ENCODE results near the gene DACH1.
"Not testable (repeated sequence)": the region's sequence is repeated elsewhere in the genome, so short reads cannot be mapped to it uniquely, and the experiment has no call there.

Gene DACH1

GRCh38 chr13:71798707-71799106, 68.3 kb downstream of the DACH1 start:
- no peak overlapping the region for H3K27ac Mint-ChIP-seq
- H3K9me3 Mint-ChIP-seq: no peaks in the 10 kb centered on the region
- no peak overlapping the region for H3K4me3 Mint-ChIP-seq
- DNase-seq (ENCODE audit: low spot score): no peak
- no peaks in the 10 kb centered on the region for H3K27me3 Mint-ChIP-seq (ENCODE audit: low read depth)
- H3K4me1 Mint-ChIP-seq (ENCODE audit: low read depth): no peaks in the 10 kb centered on the region
- H3K36me3 Mint-ChIP-seq (ENCODE audit: low read depth): no peaks in the 10 kb centered on the region

- Mint-ChIP-seq H3K4me3 (no peak overlapping the region), H3K27me3 (ENCODE audit: low read depth) (no peaks in the 10 kb centered on the region), H3K4me1 (ENCODE audit: low read depth) (no peaks in the 10 kb centered on the region), H3K36me3 (ENCODE audit: low read depth) (no peaks in the 10 kb centered on the region), H3K9me3 (no peaks in the 10 kb centered on the region), H3K27ac (no peak overlapping the region)
- no peak for DNase-seq (ENCODE audit: low spot score)
These were observed 69.5 kb downstream of the DACH1 start for GRCh38 chr13:71797517-71797916.

DNA sequence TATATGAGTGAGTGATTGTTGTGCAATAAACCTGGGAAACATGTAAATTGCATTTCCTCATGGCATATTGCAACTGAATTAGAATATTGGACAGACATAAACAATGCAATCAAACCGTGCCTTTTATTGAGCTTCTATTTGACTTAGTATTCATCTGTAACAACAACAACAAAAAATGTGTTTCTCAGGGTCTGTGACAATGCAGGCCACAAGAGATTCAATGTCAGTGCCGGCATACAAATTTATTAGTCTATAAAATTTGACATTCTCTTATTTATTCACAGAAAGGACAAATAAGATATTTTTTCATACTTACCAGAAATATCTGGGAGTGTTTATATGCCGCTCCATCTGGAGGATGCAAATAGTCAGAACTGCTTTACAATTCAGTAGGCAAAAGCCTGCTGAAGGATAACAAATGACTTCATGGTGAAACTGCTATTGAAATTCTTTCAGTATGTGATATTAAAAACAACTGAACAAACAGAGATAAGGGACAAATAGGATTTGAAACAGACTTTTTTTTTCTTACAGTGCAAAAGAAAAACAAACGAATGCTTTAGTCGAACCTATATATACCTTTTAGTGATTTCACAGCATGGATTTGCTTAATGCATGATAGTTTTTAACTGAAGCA, 77.2 kb downstream of the DACH1 start:
- DNase-seq (ENCODE audit: low spot score): no peak
- Mint-ChIP-seq H3K9me3 (no peaks in the 10 kb centered on the region), H3K36me3 (ENCODE audit: low read depth) (no peaks in the 10 kb centered on the region), H3K4me3 (no peak overlapping the region), H3K27me3 (ENCODE audit: low read depth) (no peaks in the 10 kb centered on the region), H3K4me1 (ENCODE audit: low read depth) (no peaks in the 10 kb centered on the region), H3K27ac (no peak overlapping the region)

GRCh38 chr13:71789037-71789436, 78.0 kb downstream of the DACH1 start:
- Mint-ChIP-seq H3K27me3 (ENCODE audit: low read depth) (no peaks in the 10 kb centered on the region), H3K36me3 (ENCODE audit: low read depth) (no peaks in the 10 kb centered on the region), H3K4me3 (no peak overlapping the region), H3K27ac (no peak overlapping the region), H3K4me1 (ENCODE audit: low read depth) (no peaks in the 10 kb centered on the region), H3K9me3 (no peaks in the 10 kb centered on the region)
- DNase-seq (ENCODE audit: low spot score): no peak

GRCh38 chr13:71787414-71787813, 79.6 kb downstream of the DACH1 start:
- H3K36me3 Mint-ChIP-seq (ENCODE audit: low read depth): no peaks in the 10 kb centered on the region
- no peak overlapping the region for H3K27ac Mint-ChIP-seq
- no peaks in the 10 kb centered on the region for H3K27me3 Mint-ChIP-seq (ENCODE audit: low read depth)
- no peaks in the 10 kb centered on the region for H3K9me3 Mint-ChIP-seq
- DNase-seq (ENCODE audit: low spot score): no peak
- no peaks in the 10 kb centered on the region for H3K4me1 Mint-ChIP-seq (ENCODE audit: low read depth)
- H3K4me3 Mint-ChIP-seq: no peak overlapping the region

DNA sequence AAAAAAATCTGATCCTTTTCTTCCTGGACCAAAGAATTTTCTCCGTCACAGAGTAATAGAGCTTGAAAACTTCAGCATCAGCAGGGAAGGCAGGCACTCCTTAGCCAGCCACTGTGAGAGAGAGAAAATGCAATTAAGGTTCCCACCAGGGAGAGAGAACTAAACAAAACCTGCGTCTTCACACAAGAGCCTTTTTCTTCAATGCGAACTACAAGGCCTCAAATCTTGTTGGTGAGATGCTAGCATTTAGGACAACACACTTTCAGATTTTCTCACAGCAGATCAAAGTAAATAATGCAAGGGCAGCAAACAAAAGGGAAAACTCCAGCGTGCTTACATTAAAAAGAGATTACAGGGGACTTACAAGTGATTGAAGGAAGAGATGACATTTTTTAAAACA, 80.1 kb downstream of the DACH1 start:
- Mint-ChIP-seq H3K27me3 (ENCODE audit: low read depth) (no peaks in the 10 kb centered on the region), H3K36me3 (ENCODE audit: low read depth) (no peaks in the 10 kb centered on the region), H3K27ac (no peak overlapping the region), H3K4me3 (no peak overlapping the region), H3K9me3 (no peaks in the 10 kb centered on the region), H3K4me1 (ENCODE audit: low read depth) (no peaks in the 10 kb centered on the region)
- no peak for DNase-seq (ENCODE audit: low spot score)

DNA sequence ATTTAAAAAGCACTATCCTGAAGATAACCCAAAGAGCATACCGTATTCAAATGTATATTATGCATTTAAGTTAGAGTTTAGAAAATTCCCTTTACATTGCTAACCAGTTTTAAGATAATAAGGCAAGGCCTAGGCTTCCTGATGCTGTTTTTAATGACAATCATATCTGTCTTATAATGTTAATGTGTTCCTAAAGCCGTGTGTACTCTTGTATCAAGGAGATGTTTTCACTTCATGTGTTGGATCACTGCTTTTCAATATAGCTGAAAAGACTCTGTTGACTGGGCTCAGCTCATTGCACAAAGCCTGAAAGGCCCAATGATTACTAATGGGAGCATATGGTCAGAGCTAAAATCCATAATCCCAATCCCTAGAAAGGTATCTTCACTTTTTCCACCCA, 81.6 kb downstream of the DACH1 start:
- Mint-ChIP-seq H3K36me3 (ENCODE audit: low read depth) (no peaks in the 10 kb centered on the region), H3K4me1 (ENCODE audit: low read depth) (no peaks in the 10 kb centered on the region), H3K27ac (no peak overlapping the region), H3K27me3 (ENCODE audit: low read depth) (no peaks in the 10 kb centered on the region), H3K4me3 (no peak overlapping the region), H3K9me3 (no peaks in the 10 kb centered on the region)
- DNase-seq (ENCODE audit: low spot score): no peak

DNA sequence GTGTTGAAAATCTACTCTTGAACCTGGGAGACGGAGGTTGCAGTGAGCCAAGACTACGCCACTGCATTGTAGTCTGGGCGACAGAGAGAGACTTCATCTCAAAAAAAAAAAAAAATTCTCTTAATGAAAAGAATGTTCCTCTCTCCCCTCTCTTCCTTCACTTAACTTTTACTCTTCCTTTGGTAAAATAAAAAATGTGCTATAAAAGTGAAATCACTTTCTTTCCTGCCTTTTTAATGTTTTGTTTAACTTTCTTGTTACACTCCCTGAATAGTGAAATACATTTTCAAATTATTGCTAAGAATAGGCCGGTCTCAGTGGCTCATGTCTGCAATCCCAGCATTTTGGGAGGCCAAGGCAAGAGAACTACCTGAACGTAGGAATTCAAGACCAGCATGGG, 86.5 kb downstream of the DACH1 start:
- H3K27me3 Mint-ChIP-seq (ENCODE audit: low read depth): no peaks in the 10 kb centered on the region
- H3K27ac Mint-ChIP-seq: no peak overlapping the region
- H3K4me3 Mint-ChIP-seq: no peak overlapping the region
- H3K36me3 Mint-ChIP-seq (ENCODE audit: low read depth): no peaks in the 10 kb centered on the region
- DNase-seq (ENCODE audit: low spot score): no peak
- H3K4me1 Mint-ChIP-seq (ENCODE audit: low read depth): no peaks in the 10 kb centered on the region
- no peaks in the 10 kb centered on the region for H3K9me3 Mint-ChIP-seq

GRCh38 chr13:71778998-71779397, 88.0 kb downstream of the DACH1 start:
- not testable (repeated sequence) for H3K4me1 Mint-ChIP-seq (ENCODE audit: low read depth); H3K9me3 Mint-ChIP-seq; H3K36me3 Mint-ChIP-seq (ENCODE audit: low read depth); H3K4me3 Mint-ChIP-seq; DNase-seq (ENCODE audit: low spot score); H3K27ac Mint-ChIP-seq; H3K27me3 Mint-ChIP-seq (ENCODE audit: low read depth)

GRCh38 chr13:71775966-71776365, 91.0 kb downstream of the DACH1 start:
- no peaks in the 10 kb centered on the region for H3K9me3 Mint-ChIP-seq
- H3K27me3 Mint-ChIP-seq (ENCODE audit: low read depth): no peaks in the 10 kb centered on the region
- no peak for DNase-seq (ENCODE audit: low spot score)
- no peaks in the 10 kb centered on the region for H3K4me1 Mint-ChIP-seq (ENCODE audit: low read depth)
- H3K36me3 Mint-ChIP-seq (ENCODE audit: low read depth): no peaks in the 10 kb centered on the region
- no peak overlapping the region for H3K4me3 Mint-ChIP-seq
- no peak overlapping the region for H3K27ac Mint-ChIP-seq

- H3K27me3 Mint-ChIP-seq (ENCODE audit: low read depth): no peaks in the 10 kb centered on the region
- H3K4me3 Mint-ChIP-seq: no peak overlapping the region
- H3K4me1 Mint-ChIP-seq (ENCODE audit: low read depth): no peaks in the 10 kb centered on the region
- no peaks in the 10 kb centered on the region for H3K9me3 Mint-ChIP-seq
- DNase-seq (ENCODE audit: low spot score): no peak
- H3K36me3 Mint-ChIP-seq (ENCODE audit: low read depth): no peaks in the 10 kb centered on the region
- H3K27ac Mint-ChIP-seq: no peak overlapping the region
These were observed 92.1 kb downstream of the DACH1 start for GRCh38 chr13:71774863-71775262.

DNA sequence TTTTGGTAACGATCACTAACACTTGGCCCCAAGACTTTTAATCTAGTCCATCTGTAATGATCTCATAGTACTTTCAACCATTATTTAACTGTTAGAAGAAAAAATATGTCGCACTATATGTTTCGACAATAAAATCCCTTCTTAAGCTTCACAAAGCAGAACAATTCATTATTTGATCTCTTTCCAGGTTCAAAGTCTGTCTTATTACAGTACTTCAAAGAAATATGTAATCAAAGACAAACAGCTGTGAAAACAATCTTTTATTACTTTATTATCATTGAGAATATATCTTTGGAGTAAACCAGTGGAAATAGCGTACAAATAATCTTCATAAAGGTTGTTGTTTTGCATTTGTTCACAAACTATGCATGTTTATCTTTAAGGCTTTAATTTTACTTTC, 93.5 kb downstream of the DACH1 start:
- no peaks in the 10 kb centered on the region for H3K4me1 Mint-ChIP-seq (ENCODE audit: low read depth)
- H3K36me3 Mint-ChIP-seq (ENCODE audit: low read depth): no peaks in the 10 kb centered on the region
- H3K27ac Mint-ChIP-seq: no peak overlapping the region
- DNase-seq (ENCODE audit: low spot score): no peak
- H3K27me3 Mint-ChIP-seq (ENCODE audit: low read depth): no peaks in the 10 kb centered on the region
- H3K4me3 Mint-ChIP-seq: no peak overlapping the region
- no peaks in the 10 kb centered on the region for H3K9me3 Mint-ChIP-seq

- Mint-ChIP-seq H3K9me3 (no peaks in the 10 kb centered on the region), H3K27me3 (ENCODE audit: low read depth) (no peaks in the 10 kb centered on the region), H3K4me3 (no peak overlapping the region), H3K36me3 (ENCODE audit: low read depth) (no peaks in the 10 kb centered on the region), H3K27ac (no peak overlapping the region), H3K4me1 (ENCODE audit: low read depth) (no peaks in the 10 kb centered on the region)
- no peak for DNase-seq (ENCODE audit: low spot score)
These were observed 94.6 kb downstream of the DACH1 start for GRCh38 chr13:71772361-71772760.

DNA sequence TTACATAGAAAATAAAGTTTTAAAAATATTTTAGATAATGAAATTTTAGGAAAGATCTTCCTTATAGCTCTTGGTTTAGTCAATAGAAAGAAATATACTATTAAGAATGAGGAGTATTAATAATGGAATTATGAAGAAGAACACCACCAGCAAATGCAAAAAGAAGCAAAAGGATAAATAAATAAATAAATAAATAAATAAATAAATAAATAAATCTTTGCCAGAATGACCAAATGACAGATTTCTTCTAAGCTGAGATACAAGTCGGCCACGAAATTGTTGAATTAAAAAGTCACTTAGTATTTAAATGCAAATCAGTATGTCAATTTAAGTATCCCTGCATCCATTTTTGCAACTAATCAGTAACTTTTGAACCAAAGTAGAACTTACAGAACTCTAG, 95.9 kb downstream of the DACH1 start:
- no peaks in the 10 kb centered on the region for H3K27me3 Mint-ChIP-seq (ENCODE audit: low read depth)
- no peaks in the 10 kb centered on the region for H3K4me1 Mint-ChIP-seq (ENCODE audit: low read depth)
- H3K4me3 Mint-ChIP-seq: no peak overlapping the region
- no peaks in the 10 kb centered on the region for H3K36me3 Mint-ChIP-seq (ENCODE audit: low read depth)
- no peaks in the 10 kb centered on the region for H3K9me3 Mint-ChIP-seq
- no peak for DNase-seq (ENCODE audit: low spot score)
- H3K27ac Mint-ChIP-seq: no peak overlapping the region

- DNase-seq (ENCODE audit: low spot score): no peak
- Mint-ChIP-seq H3K36me3 (ENCODE audit: low read depth) (no peaks in the 10 kb centered on the region), H3K27me3 (ENCODE audit: low read depth) (no peaks in the 10 kb centered on the region), H3K9me3 (no peaks in the 10 kb centered on the region), H3K4me1 (ENCODE audit: low read depth) (no peaks in the 10 kb centered on the region), H3K27ac (no peak overlapping the region), H3K4me3 (no peak overlapping the region)
These were observed 96.3 kb downstream of the DACH1 start for GRCh38 chr13:71770710-71771109.

Data from T-helper 2 cell treated with Interferon-gamma antibody and Interleukin-4, amounts not matched to agents 5 μg/mL and 100 μg/mL, for 36 hours (primary cell).